Measurements from ENCODE around the gene TDRD9.

DNA sequence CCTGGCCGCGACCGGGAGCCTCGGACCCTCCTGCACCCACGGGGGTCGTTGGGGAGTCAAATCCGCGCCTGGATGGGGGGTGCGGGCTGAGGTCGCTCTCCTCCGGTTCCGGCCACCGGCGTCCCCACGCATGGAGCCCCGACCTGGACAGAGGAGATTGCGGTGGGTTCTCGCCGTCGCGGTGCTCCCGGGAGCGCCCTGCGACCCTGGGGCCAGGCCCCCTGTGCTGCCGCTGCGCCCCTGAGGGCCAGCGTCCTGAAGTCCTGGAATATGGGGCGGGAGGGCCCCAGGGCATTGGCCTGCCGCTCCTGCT lies 157.6 kb downstream of the TDRD9 start:
- TF ChIP-seq BHLHE40 (IDR thresholded peaks at IDR 0.05; ENCODE audit: low read depth, low read length) (no peak), MAFK (IDR thresholded peaks at IDR 0.05; ENCODE audit: low read depth, low read length) (no peak), CEBPB (IDR thresholded peaks at IDR 0.05; ENCODE audit: low read depth, low read length) (no peak)

Measured in IMR-90 (cell line).